ENCODE measurements around the gene EFHD1. TPM values are rescaled to one million over a fixed set of nuclear protein-coding genes. Genes with fewer than 3 reads are reported as not detected.
A peak's percentile ranks its signal among the peaks of the same experiment; 100 is the strongest.

Gene EFHD1
- total RNA-seq, 4 donors from 2014 or later, result 13.3 to 23.7 (median 15.3) TPM

- peaks cover 6 to 33% (median 25%) of the 10 kb centered on the region in 4 donors for H3K36me3 ChIP-seq
- WGBS, result 86% methylated on average over 2 of the region's 2 CpGs
- intact Hi-C loops (cut with DNase I), result no loop called here
Observed at GRCh38 chr2:232721261-232721660, 87.9 kb downstream of the EFHD1 start.

GRCh38 chr2:232721882-232722281 lies 88.5 kb downstream of the EFHD1 start:
- no peaks in the 10 kb centered on the region for H3K27me3 ChIP-seq
- peaks cover 7 to 16% (median 11%) of the 10 kb centered on the region in 4 donors for H3K4me1 ChIP-seq
- H3K27ac ChIP-seq (replicated peaks in 1 of 4), result no peak overlapping the region
- peaks cover 7 to 35% (median 28%) of the 10 kb centered on the region in 4 donors for H3K36me3 ChIP-seq
- 83% methylated on average over 2 of the region's 2 CpGs for WGBS
- no peaks in the 10 kb centered on the region for H3K9me3 ChIP-seq
- intact Hi-C loops (cut with DNase I), result no loop called here
- H3K4me3 ChIP-seq, result no peak overlapping the region
- DNase-seq (ENCODE audit: extremely low spot score), result no peak
- TF ChIP-seq CTCF (IDR thresholded peaks at IDR 0.05) (no peak), POLR2A (IDR thresholded peaks at IDR 0.05; ENCODE audit: low read depth) (no peak), EP300 (IDR thresholded peaks at IDR 0.05) (no peak), POLR2AphosphoS5 (IDR thresholded peaks at IDR 0.05) (no peak)

More at GRCh38 chr2:232721261-232721660, 87.9 kb downstream of the EFHD1 start:
- DNase-seq (ENCODE audit: extremely low spot score), result no peak
- Histone ChIP-seq H3K4me1 (peaks cover 7 to 16% (median 11%) of the 10 kb centered on the region in 4 donors), H3K9me3 (no peaks in the 10 kb centered on the region), H3K4me3 (no peak overlapping the region), H3K27me3 (no peaks in the 10 kb centered on the region), H3K27ac (replicated peaks in 1 of 4) (no peak overlapping the region)
- no peak for TF ChIP-seq POLR2AphosphoS5 (IDR thresholded peaks at IDR 0.05)
- no peak for TF ChIP-seq CTCF (IDR thresholded peaks at IDR 0.05)
- no peak for TF ChIP-seq EP300 (IDR thresholded peaks at IDR 0.05)
- TF ChIP-seq POLR2A (IDR thresholded peaks at IDR 0.05; ENCODE audit: low read depth), result no peak

GRCh38 chr2:232723027-232723426 lies 89.6 kb downstream of the EFHD1 start:
- peaks cover 7 to 35% (median 28%) of the 10 kb centered on the region in 4 donors for H3K36me3 ChIP-seq
- no peak overlapping the region for H3K27ac ChIP-seq (replicated peaks in 1 of 4)
- H3K4me3 ChIP-seq, result no peak overlapping the region

GRCh38 chr2:232728785-232729184 lies 95.4 kb downstream of the EFHD1 start:
- 75% methylated on average over 3 of the region's 3 CpGs for WGBS
- Histone ChIP-seq H3K4me3 (no peak overlapping the region), H3K36me3 (peaks cover 7 to 45% (median 36%) of the 10 kb centered on the region in 4 donors), H3K27me3 (no peaks in the 10 kb centered on the region), H3K9me3 (no peaks in the 10 kb centered on the region), H3K4me1 (peaks cover 0 to 22% (median 18%) of the 10 kb centered on the region in 4 donors), H3K27ac (replicated peaks in 1 of 4) (no peak overlapping the region)
- no peak for TF ChIP-seq EP300 (IDR thresholded peaks at IDR 0.05)
- TF ChIP-seq POLR2AphosphoS5 (IDR thresholded peaks at IDR 0.05), result no peak
- no peak for TF ChIP-seq CTCF (IDR thresholded peaks at IDR 0.05)
- TF ChIP-seq POLR2A (IDR thresholded peaks at IDR 0.05; ENCODE audit: low read depth), result no peak
- no peak for DNase-seq (ENCODE audit: extremely low spot score)
- intact Hi-C loops (cut with DNase I), result no loop called here

More at GRCh38 chr2:232723027-232723426, 89.6 kb downstream of the EFHD1 start:
- intact Hi-C loops (cut with DNase I), result no loop called here
- no peak for TF ChIP-seq POLR2A (IDR thresholded peaks at IDR 0.05; ENCODE audit: low read depth)
- no peak for TF ChIP-seq CTCF (IDR thresholded peaks at IDR 0.05)
- no peak for TF ChIP-seq POLR2AphosphoS5 (IDR thresholded peaks at IDR 0.05)
- 83% methylated on average over 1 of the region's 1 CpG for WGBS
- no peaks in the 10 kb centered on the region for H3K27me3 ChIP-seq
- no peak for DNase-seq (ENCODE audit: extremely low spot score)
- H3K9me3 ChIP-seq, result no peaks in the 10 kb centered on the region
- peaks cover 7 to 16% (median 11%) of the 10 kb centered on the region in 4 donors for H3K4me1 ChIP-seq

- H3K27ac ChIP-seq (replicated peaks in 1 of 4), result no peak overlapping the region
Observed at GRCh38 chr2:232731470-232731869, 98.1 kb downstream of the EFHD1 start.

More at GRCh38 chr2:232731470-232731869, 98.1 kb downstream of the EFHD1 start:
- intact Hi-C loops (cut with DNase I), result no loop called here
- no peak for DNase-seq (ENCODE audit: extremely low spot score)
- 63% methylated on average over 2 of the region's 2 CpGs for WGBS
- no peak for TF ChIP-seq CTCF (IDR thresholded peaks at IDR 0.05)
- TF ChIP-seq EP300 (IDR thresholded peaks at IDR 0.05), result no peak
- no peak for TF ChIP-seq POLR2AphosphoS5 (IDR thresholded peaks at IDR 0.05)
- TF ChIP-seq POLR2A (IDR thresholded peaks at IDR 0.05; ENCODE audit: low read depth), result no peak
- Histone ChIP-seq H3K4me3 (peak overlapping the region in 1 of 4 donors; percentile 5), H3K36me3 (peaks cover 0 to 43% (median 24%) of the 10 kb centered on the region in 4 donors), H3K4me1 (peaks cover 0 to 22% (median 18%) of the 10 kb centered on the region in 4 donors), H3K27me3 (no peaks in the 10 kb centered on the region), H3K9me3 (no peaks in the 10 kb centered on the region)

Data from esophagus muscularis mucosa (tissue), 4 donors.